Transverse colon (tissue), 3 donors: ENCODE measurements around the gene CACNA2D4.

ENCODE experiments used
- EP300 ChIP-seq: sonication (generic); formaldehyde crosslinking; IDR thresholded peaks from one replicate; pipeline ENCODE4 v1.6.1; 2017; ENCODE audit warnings: antibody characterized with exemption, low read depth
- POLR2A ChIP-seq: fragments of 450-650 bp; IDR thresholded peaks from one replicate; pipeline ENCODE4 v1.6.1; 2016; ENCODE audit warnings: antibody characterized with exemption, mild to moderate bottlenecking, moderate library complexity
- TF ChIP-seq, protein P1 (sequence below), 5 experiments: fragments of 200-600 bp in 3 of 5; fragments of 450-650 bp in 2 of 5; sonication (generic) in 3 of 5; IDR thresholded peaks; 1 replicate in 2 of 5; 2 replicates in 3 of 5; pipeline ENCODE4 v1.5.1; 2016 to 2017; ENCODE audit warnings: antibody characterized with exemption in 5 of 5, inconsistent platforms in 3 of 5, mild to moderate bottlenecking in 2 of 5, moderate library complexity in 1 of 5

DNA sequence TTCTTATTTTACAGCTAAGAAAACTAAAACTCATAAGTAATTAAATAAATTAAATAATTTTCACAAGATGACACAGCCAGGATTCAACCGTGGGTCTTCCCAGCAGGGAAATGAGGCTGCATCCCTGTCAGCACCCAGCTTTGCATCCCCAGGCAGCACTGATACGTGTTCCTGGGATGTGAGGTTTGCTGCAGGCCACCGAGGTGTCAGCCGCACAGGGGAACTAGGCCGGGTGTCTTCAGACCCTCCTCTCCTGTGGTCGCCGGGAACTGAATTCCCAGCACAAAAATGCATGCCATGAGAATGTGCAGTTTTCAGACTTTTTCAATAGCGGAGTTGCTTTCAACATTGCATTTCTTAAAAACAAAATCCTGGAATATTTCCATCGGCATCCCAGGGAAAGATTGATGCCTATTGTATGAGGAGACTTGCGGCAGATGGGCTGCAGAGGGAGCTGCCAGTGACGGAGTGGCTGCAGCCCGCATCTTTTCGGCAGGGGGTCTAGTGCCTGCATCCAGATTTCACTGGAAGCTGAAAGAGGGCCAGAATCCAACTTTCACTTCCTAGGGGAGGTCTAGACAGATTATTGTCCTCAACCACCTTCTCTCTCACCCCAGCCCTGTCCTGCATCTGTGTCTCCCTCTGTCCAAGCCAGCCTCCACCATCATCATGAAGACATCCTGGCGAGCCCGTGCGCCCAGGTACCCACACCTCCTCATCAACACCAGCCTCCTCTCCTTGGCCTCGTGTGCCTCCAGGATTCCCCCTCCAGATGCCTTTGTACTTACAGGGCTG, 85.5 kb downstream of the CACNA2D4 start:
- TF ChIP-seq POLR2A (no peak), EP300 (no peak)
- TF ChIP-seq, protein P1, sequence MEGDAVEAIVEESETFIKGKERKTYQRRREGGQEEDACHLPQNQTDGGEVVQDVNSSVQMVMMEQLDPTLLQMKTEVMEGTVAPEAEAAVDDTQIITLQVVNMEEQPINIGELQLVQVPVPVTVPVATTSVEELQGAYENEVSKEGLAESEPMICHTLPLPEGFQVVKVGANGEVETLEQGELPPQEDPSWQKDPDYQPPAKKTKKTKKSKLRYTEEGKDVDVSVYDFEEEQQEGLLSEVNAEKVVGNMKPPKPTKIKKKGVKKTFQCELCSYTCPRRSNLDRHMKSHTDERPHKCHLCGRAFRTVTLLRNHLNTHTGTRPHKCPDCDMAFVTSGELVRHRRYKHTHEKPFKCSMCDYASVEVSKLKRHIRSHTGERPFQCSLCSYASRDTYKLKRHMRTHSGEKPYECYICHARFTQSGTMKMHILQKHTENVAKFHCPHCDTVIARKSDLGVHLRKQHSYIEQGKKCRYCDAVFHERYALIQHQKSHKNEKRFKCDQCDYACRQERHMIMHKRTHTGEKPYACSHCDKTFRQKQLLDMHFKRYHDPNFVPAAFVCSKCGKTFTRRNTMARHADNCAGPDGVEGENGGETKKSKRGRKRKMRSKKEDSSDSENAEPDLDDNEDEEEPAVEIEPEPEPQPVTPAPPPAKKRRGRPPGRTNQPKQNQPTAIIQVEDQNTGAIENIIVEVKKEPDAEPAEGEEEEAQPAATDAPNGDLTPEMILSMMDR (IDR thresholded peaks at IDR 0.05), result no peak
